Right lobe of liver (tissue), 4 donors: Measurements from ENCODE around the gene NAP1L5.

Experiments used
- CTCF ChIP-seq, 4 donors: fragments of 200-600 bp in 3 of 4; fragments of 450-650 bp in 1 of 4; IDR thresholded peaks; one replicate each; pipeline versions ENCODE4 v1.5.1 to v1.8.0; 2016 to 2022; ENCODE audit warnings: antibody characterized with exemption in 4 of 4, mild to moderate bottlenecking in 2 of 4
- POLR2A ChIP-seq: fragments of 450-650 bp; IDR thresholded peaks from one replicate; pipeline ENCODE4 v1.6.1; 2017; ENCODE audit warnings: antibody characterized with exemption, mild to moderate bottlenecking
- donor health status: DM: no; HTN: no; CAD: no.
- donor health status: DM: no; HTN: no; CAD: no.
- donor health status: DM: no; HTN: yes; CAD: no.

GRCh38 chr4:88736264-88736663 is 38.6 kb upstream of the NAP1L5 start:
- no peak for TF ChIP-seq CTCF (IDR thresholded peaks at IDR 0.05)
- TF ChIP-seq POLR2A: no peak
